Glomerular visceral epithelial cell (primary cell): ENCODE measurements around the gene ARID1B.

Source experiments
- DNase-seq: peaks from one replicate; pipeline ENCODE4 v3.0.0-alpha.2; 2016; ENCODE audit errors: extremely low spot score

The ARID1B gene

DNA sequence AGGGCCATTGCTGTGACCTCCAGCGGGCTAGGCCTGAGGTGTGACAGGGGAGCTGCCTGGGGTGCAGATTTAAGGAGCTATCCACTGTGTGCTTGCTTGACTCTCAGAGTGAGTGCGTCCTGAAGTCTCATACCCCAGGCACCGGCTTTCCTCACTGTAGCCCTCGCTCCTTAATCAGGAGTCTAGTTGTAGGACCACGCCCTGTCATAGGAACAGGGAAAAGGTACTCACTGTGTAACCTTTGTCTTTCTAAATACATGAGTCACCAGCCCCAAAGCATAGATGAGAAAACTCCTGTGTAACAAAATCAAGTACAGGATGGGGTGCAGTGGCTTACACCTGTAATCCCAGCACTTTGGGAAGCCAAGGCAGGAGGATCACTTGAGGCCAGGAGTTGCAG lies 404.5 kb downstream of the ARID1B start:
- no peak for DNase-seq

- no peak for DNase-seq
These were observed 405.5 kb downstream of the ARID1B start for GRCh38 chr6:157182503-157183264.

DNA sequence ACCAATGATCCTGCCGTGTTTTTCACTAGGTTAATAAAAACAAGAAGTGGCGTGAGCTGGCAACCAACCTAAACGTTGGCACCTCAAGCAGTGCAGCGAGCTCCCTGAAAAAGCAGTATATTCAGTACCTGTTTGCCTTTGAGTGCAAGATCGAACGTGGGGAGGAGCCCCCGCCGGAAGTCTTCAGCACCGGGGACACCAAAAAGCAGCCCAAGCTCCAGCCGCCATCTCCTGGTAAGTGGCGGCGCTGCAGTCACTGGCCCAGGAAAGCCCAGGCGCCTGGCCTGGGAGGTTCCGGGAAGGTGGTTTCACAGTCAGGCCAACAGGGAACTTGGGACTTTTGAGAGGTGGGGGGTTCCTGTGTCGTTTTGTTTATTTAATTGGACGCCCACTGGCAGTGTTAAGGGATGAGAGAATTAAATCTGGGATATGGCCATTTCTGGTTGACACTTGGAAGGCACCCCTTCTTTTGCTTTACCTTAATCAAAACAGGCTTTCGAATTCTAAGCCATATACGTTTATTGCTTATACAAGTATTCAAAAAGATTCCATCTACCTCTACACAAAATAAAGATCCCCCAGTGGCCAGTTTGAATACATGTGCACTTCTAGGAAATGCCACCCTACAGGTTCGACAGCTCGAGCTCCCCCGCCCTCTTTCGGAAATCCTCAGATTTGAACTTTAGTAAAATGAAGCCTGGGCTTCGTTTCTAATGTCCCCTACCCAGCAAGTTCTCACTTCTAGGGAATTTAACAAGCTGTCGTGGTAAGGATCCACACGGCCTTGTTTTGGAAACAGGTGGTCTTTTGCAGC lies 407.2 kb downstream of the ARID1B start:
- DNase-seq: peak; percentile 70

GRCh38 chr6:157185171-157185570 lies 408.0 kb downstream of the ARID1B start:
- DNase-seq: no peak

- no peak for DNase-seq
These were observed 408.8 kb downstream of the ARID1B start for GRCh38 chr6:157185986-157186385.

- no peak for DNase-seq
These were observed 409.6 kb downstream of the ARID1B start for GRCh38 chr6:157186785-157187181.

GRCh38 chr6:157187182-157188083 lies 410.3 kb downstream of the ARID1B start:
- no peak for DNase-seq

DNA sequence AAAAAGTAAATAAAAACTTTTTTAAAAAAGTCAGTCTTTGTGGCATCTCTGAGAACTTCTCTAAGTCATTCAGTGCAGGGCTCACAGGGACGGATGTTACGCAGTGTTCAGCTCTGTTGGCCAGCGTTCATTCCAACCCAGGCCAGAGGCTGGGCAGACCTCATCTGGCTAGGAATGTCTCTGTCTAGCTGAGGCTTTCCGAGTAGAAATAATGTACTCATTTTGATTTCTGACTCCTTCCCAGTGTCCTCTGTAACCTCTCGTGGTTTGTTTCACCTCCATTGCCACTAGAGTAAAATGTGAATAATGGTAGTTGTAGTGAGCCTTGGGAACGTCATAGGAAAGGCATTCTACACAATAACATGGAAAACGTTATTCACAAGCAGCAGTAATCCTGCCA lies 411.0 kb downstream of the ARID1B start:
- DNase-seq: no peak

DNA sequence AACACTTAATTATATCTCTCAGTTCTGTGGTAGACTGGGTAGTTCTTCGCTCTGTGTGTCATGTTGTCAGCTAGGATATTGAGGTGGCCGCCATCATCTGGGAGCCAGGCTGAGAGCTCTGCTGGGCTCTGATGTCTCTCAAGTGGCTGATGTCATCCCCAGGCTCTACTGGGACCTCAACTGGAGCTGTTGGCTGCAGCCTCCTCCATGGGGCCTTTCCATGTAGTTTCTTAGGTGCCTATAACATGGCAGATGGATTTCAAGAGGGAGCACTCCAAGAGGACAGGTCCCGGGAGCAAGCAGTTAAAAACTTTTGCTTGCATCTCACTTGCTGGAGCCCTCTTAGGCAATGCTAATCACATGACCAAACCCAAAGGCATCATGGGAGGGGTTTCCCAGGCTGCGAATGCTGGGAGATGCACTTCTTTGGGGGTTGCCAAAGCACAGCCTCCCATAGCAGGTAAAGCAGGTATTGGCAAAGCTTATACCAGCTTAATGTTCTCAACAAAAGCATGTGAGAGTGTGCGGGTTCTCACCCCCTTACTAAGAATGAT lies 416.3 kb downstream of the ARID1B start:
- DNase-seq: no peak

GRCh38 chr6:157194110-157194509 lies 416.9 kb downstream of the ARID1B start:
- DNase-seq: no peak

- DNase-seq: no peak
These were observed 417.5 kb downstream of the ARID1B start for GRCh38 chr6:157194643-157195042.

DNA sequence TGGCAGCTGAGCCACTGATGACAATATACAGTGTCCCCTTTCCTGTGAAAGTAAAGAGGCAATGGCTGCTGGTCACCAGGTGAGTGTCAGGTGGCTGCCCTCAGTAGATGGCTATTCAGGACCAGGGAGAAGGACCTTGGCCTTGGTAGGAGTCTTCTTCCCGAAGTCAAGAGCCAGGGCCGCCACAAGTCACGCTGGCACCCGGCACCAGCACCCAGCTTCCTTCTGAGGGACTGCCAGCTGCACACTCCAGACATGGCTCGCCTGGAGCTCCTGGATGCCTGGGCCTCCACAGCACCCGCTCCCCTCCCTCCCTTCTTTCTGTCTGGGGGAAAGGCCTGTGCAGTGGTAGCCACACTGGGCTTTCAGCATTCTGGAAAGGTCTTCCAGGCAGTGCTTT lies 419.2 kb downstream of the ARID1B start:
- DNase-seq: no peak

- no peak for DNase-seq
These were observed 421.5 kb downstream of the ARID1B start for GRCh38 chr6:157198425-157199279.

DNA sequence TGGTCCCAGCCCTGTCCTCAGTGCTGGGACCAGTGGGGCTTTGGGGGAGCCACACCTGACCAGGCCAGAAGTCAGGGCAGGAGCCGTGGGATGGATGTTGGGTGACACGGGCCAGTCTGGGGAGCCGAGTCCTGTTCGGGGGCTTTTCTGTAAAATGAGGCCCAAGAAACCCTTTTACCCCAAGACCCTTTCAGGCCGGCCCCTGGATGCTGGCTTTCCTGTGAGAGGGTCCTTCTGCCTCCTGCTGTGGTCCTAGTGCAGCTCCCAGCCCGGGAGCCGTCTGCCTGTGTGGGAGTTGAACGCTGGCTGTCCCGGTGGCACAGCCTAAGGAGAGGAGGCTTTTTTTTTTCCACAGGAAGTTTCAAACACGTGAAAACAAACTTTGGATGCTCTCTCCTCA lies 422.9 kb downstream of the ARID1B start:
- no peak for DNase-seq

GRCh38 chr6:157200611-157201010 lies 423.4 kb downstream of the ARID1B start:
- no peak for DNase-seq

DNA sequence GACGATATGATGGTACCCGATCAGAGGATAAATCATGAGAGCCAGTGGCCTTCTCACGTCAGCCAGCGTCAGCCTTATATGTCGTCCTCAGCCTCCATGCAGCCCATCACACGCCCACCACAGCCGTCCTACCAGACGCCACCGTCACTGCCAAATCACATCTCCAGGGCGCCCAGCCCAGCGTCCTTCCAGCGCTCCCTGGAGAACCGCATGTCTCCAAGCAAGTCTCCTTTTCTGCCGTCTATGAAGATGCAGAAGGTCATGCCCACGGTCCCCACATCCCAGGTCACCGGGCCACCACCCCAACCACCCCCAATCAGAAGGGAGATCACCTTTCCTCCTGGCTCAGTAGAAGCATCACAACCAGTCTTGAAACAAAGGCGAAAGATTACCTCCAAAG lies 423.9 kb downstream of the ARID1B start:
- DNase-seq: no peak

- DNase-seq: no peak
These were observed 426.1 kb downstream of the ARID1B start for GRCh38 chr6:157203312-157203744.

GRCh38 chr6:157203764-157204163 lies 426.6 kb downstream of the ARID1B start:
- no peak for DNase-seq

DNA sequence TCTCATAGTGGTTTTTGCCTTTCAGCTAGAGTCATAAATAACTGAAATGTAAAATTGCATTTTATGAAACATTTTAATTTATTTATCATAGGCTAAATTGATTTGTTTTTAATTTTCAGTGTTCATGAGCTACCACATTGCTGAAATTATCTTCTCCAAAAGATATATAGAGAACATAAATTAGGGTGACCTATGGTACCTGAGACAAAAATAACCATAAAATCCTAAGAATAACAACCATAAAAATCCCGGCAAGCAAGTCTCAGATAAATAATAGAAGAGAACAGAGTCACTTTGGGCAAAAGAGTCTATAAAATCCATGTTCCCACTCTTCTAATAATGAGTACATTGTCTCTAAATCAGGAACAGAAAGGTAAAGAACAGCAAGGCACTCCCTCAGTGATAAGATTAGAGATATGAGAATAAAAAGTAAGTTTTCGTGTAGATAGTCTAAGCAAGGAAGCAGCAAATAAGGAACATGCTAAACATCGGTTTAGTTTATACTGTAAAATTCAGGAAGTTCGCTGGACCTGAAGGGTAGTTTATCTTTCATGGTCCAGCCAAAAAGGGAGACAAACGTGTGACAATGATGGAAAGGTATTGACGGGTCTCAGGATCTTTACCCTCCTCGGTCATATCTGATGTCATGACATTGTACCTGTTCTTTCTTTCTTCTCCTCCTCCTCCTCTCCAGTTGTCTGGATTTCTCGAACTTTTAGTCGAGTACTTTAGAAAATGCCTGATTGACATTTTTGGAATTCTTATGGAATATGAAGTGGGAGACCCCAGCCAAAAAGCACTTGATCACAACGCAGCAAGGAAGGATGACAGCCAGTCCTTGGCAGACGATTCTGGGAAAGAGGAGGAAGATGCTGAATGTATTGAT lies 428.5 kb downstream of the ARID1B start:
- DNase-seq: no peak

DNA sequence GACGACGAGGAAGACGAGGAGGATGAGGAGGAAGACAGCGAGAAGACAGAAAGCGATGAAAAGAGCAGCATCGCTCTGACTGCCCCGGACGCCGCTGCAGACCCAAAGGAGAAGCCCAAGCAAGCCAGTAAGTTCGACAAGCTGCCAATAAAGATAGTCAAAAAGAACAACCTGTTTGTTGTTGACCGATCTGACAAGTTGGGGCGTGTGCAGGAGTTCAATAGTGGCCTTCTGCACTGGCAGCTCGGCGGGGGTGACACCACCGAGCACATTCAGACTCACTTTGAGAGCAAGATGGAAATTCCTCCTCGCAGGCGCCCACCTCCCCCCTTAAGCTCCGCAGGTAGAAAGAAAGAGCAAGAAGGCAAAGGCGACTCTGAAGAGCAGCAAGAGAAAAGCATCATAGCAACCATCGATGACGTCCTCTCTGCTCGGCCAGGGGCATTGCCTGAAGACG lies 429.2 kb downstream of the ARID1B start:
- DNase-seq: no peak
